ENCODE measurements around the gene RTP1. TPM values are rescaled to one million over a fixed set of nuclear protein-coding genes. Genes with fewer than 3 reads are reported as not detected.

Gene RTP1
- total and polyA plus RNA-seq, 9 of the 15 experiments (the other 6 are each of a cell fraction or from before 2014, with no cell fraction given), result not detected

DNA sequence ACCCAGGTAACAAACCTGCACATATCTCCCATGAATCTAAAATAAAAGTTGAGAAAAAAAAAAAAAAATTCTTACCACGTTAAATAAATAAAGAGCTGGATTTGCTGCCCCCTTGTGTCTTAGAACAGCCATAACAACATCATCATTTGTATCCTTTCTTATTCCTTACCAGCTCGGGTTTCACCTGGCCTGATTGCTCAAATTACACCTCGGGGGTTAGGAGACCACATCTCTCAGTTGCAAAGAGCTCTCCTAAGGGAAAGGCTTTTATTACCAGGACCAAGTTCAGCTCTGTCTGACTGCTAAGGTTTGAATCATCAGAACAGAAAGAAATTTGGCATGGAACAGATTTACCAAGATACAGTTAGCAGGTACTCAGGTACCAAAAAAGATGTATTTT lies 32.1 kb upstream of the RTP1 start (continued):
- TF ChIP-seq, protein P1, sequence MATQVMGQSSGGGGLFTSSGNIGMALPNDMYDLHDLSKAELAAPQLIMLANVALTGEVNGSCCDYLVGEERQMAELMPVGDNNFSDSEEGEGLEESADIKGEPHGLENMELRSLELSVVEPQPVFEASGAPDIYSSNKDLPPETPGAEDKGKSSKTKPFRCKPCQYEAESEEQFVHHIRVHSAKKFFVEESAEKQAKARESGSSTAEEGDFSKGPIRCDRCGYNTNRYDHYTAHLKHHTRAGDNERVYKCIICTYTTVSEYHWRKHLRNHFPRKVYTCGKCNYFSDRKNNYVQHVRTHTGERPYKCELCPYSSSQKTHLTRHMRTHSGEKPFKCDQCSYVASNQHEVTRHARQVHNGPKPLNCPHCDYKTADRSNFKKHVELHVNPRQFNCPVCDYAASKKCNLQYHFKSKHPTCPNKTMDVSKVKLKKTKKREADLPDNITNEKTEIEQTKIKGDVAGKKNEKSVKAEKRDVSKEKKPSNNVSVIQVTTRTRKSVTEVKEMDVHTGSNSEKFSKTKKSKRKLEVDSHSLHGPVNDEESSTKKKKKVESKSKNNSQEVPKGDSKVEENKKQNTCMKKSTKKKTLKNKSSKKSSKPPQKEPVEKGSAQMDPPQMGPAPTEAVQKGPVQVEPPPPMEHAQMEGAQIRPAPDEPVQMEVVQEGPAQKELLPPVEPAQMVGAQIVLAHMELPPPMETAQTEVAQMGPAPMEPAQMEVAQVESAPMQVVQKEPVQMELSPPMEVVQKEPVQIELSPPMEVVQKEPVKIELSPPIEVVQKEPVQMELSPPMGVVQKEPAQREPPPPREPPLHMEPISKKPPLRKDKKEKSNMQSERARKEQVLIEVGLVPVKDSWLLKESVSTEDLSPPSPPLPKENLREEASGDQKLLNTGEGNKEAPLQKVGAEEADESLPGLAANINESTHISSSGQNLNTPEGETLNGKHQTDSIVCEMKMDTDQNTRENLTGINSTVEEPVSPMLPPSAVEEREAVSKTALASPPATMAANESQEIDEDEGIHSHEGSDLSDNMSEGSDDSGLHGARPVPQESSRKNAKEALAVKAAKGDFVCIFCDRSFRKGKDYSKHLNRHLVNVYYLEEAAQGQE (IDR thresholded peaks at IDR 0.05; ENCODE audit: borderline replicate concordance), result peak; percentile 66; the same call in 1 of the 2 replicates
- TF ChIP-seq, protein P1 (CRISPR knock-in tag; IDR thresholded peaks at IDR 0.05; ENCODE audit: low read depth), result no peak
- peak; percentile 68; the same call in 1 of the 2 replicates for TF ChIP-seq ARID2 (IDR thresholded peaks at IDR 0.05)
- TF ChIP-seq SMC3 (conservative IDR thresholded peaks at IDR 0.05; ENCODE audit: insufficient read depth, low read depth, low read length), result peak; percentile 71
- TF ChIP-seq, protein P2, sequence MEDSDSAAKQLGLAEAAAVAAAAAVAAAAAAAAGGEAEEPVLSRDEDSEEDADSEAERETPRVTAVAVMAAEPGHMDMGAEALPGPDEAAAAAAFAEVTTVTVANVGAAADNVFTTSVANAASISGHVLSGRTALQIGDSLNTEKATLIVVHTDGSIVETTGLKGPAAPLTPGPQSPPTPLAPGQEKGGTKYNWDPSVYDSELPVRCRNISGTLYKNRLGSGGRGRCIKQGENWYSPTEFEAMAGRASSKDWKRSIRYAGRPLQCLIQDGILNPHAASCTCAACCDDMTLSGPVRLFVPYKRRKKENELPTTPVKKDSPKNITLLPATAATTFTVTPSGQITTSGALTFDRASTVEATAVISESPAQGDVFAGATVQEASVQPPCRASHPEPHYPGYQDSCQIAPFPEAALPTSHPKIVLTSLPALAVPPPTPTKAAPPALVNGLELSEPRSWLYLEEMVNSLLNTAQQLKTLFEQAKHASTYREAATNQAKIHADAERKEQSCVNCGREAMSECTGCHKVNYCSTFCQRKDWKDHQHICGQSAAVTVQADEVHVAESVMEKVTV (CRISPR knock-in tag; IDR thresholded peaks at IDR 0.05), result peak; percentile 68
- no peak for TF ChIP-seq CBX2 (IDR thresholded peaks at IDR 0.05; ENCODE audit: insufficient read depth, low read length, poor library complexity, severe bottlenecking)
- peak; percentile 95 for TF ChIP-seq ZNF384 (IDR thresholded peaks at IDR 0.05; ENCODE audit: low read depth, low read length)
- peak; percentile 67 to 77 for TF ChIP-seq RAD21 (CRISPR knock-in tag; conservative IDR thresholded peaks at IDR 0.05 in 1 of 2, IDR thresholded peaks at IDR 0.05 in 1 of 2)
- TF ChIP-seq, protein P3, sequence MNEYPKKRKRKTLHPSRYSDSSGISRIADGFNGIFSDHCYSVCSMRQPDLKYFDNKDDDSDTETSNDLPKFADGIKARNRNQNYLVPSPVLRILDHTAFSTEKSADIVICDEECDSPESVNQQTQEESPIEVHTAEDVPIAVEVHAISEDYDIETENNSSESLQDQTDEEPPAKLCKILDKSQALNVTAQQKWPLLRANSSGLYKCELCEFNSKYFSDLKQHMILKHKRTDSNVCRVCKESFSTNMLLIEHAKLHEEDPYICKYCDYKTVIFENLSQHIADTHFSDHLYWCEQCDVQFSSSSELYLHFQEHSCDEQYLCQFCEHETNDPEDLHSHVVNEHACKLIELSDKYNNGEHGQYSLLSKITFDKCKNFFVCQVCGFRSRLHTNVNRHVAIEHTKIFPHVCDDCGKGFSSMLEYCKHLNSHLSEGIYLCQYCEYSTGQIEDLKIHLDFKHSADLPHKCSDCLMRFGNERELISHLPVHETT (CRISPR knock-in tag; conservative IDR thresholded peaks at IDR 0.05 in 1 of 2, IDR thresholded peaks at IDR 0.05 in 1 of 2), result no peak
